ENCODE measurements around the gene PLCD4.

DNA sequence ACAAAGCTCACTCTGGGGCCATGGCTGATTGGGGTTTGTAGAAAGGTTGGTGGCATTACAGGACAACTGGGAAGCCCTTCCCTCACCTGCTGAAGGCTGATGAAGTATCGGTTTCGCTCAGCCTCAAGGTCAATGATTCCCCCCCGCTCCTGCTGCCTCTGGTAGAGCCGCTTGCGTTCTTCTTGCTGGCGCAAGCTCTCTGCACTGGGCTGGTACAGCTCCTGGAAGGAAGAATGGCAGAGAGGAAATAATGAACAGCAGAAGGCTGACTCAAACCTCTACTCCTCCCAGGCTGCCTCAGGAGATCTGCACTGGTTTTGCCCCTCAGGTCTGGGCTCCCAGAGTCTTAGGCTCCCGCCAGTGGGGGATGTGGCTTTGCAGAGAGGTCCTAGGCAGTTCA is 57.0 kb downstream of the PLCD4 start:
- TF ChIP-seq POLR2A (IDR thresholded peaks at IDR 0.05), result no peak
- TF ChIP-seq CTCF (IDR thresholded peaks at IDR 0.05), result no peak

Data from right lobe of liver (tissue), 4 donors.